Endodermal cell (in vitro differentiated cells): ENCODE data around the gene KRT14. TPM values are rescaled to one million over a fixed set of nuclear protein-coding genes. Genes with fewer than 3 reads are reported as not detected.
A peak's percentile ranks its signal among the peaks of the same experiment; 100 is the strongest.

Source experiments
- DNase-seq: peaks from one replicate; pipeline ENCODE4 v3.0.0-alpha.2; 2017
- H3K27ac ChIP-seq: 2 replicates; pipeline ENCODE4 v1.5.1; 2013; ENCODE audit warnings: mild to moderate bottlenecking, low read depth, low read length, moderate library complexity
- H3K27me3 ChIP-seq: 2 replicates; pipeline ENCODE4 v1.6.1; 2013; ENCODE audit warnings: mild to moderate bottlenecking, low read length, moderate library complexity; ENCODE audit not compliant: insufficient read depth, control insufficient read depth, poor library complexity, severe bottlenecking
- H3K36me3 ChIP-seq: 2 replicates; pipeline ENCODE4 v1.7.0; 2013; ENCODE audit warnings: mild to moderate bottlenecking, low read length, moderate library complexity; ENCODE audit not compliant: control insufficient read depth, insufficient read depth
- H3K4me1 ChIP-seq: one replicate; pipeline ENCODE4 v1.7.0; 2013; ENCODE audit warnings: low read length; ENCODE audit not compliant: control insufficient read depth, insufficient read depth
- H3K4me3 ChIP-seq: 2 replicates; pipeline ENCODE4 v1.5.1; 2013; ENCODE audit warnings: mild to moderate bottlenecking, low read length, moderate library complexity
- H3K9ac ChIP-seq: 2 replicates; pipeline ENCODE4 v1.6.1; 2013; ENCODE audit warnings: mild to moderate bottlenecking, low read length, moderate library complexity; ENCODE audit not compliant: poor library complexity, severe bottlenecking; ENCODE audit errors: extremely low read depth
- H3K9me3 ChIP-seq: 2 replicates; pipeline ENCODE4 v1.6.1; 2013; ENCODE audit warnings: mild to moderate bottlenecking, low read length, moderate library complexity; ENCODE audit not compliant: control insufficient read depth
- H3K27ac Mint-ChIP-seq: 2 replicates; pipeline ENCODE4 v1.8.0; 2020; ENCODE audit warnings: mixed read lengths
- H3K27me3 Mint-ChIP-seq: 2 replicates; pipeline ENCODE4 v1.8.0; 2021; ENCODE audit warnings: mild to moderate bottlenecking, mixed read lengths; ENCODE audit not compliant: insufficient read depth
- H3K36me3 Mint-ChIP-seq: 2 replicates; pipeline ENCODE4 v1.8.0; 2020; ENCODE audit warnings: low read depth, mixed read lengths
- H3K4me1 Mint-ChIP-seq: 2 replicates; pipeline ENCODE4 v1.8.0; 2020; ENCODE audit warnings: mixed read lengths
- H3K4me3 Mint-ChIP-seq: 2 replicates; pipeline ENCODE4 v1.8.0; 2020; ENCODE audit warnings: mild to moderate bottlenecking, moderate library complexity, mixed read lengths
- H3K9me3 Mint-ChIP-seq: 2 replicates; pipeline ENCODE4 v1.8.0; 2020; ENCODE audit warnings: mild to moderate bottlenecking, mixed read lengths
- CTCF ChIP-seq: fragments of 200-600 bp; sonication (generic); conservative IDR thresholded peaks from 2 replicates; pipeline ENCODE4 v1.5.0; 2021; ENCODE audit warnings: antibody characterized with exemption, mild to moderate bottlenecking
- WGBS, 2 experiments: methylation state at CpG; one replicate each; pipeline versions ENCODE4 v1.1.5 to v1.1.7; 2013; ENCODE audit warnings: missing lambda C conversion rate in 2 of 2, mixed read lengths in 1 of 2; ENCODE audit not compliant: insufficient coverage in 1 of 2, insufficient read length in 1 of 2; 5-methylcytosine and 5-hydroxymethylcytosine counted together
- total RNA-seq, 2 donors: library from RNA; stranded (reverse); fragmentation: NEBNext Ultra II Directional in 1 of 2; extraction: Animal tissue kit (Norgen Biotek cat#: 25700) in 1 of 2; gene quantifications; 2 replicates in 1 of 2; 3 replicates in 1 of 2; pipeline ENCODE4 v1.2.1, GENCODE V29; 2021

Gene KRT14
- total RNA-seq, 2 donors from 2014 or later = not detected

DNA sequence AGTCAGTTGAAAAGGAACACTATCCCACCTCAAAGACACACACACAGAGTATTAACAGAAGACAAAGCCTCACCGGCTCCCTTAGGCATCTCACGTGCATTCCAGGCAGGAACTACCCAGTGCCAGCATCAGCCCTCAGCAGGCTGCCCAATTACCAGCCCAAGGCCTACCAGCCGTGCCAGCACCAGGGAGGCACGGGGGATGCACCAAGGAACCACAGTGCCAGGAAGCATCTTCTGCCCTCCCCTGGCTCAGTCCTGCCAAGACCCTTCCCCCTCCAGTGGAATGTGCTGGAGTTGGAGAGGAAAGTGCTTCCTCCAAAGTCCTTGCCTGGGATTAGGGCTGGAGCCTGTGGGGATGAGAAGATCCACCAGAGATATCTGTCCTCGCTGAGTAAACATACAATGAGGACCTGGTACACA, 47.6 kb downstream of the KRT14 start:
- WGBS, 2 experiments = 73 to 87% methylated on average over 3 to 5 of the region's 5 CpGs
- no peaks in the 10 kb centered on the region for H3K9me3 ChIP-seq
- Mint-ChIP-seq H3K4me3 (peak overlapping the region; percentile 38), H3K9me3 (no peaks in the 10 kb centered on the region), H3K4me1 (peaks cover 64% of the 10 kb centered on the region), H3K36me3 (no peaks in the 10 kb centered on the region), H3K27ac (peak overlapping the region; percentile 93), H3K27me3 (no peaks in the 10 kb centered on the region)
- H3K4me3 ChIP-seq = no peak overlapping the region
- no peak for TF ChIP-seq CTCF
- H3K4me1 ChIP-seq = peaks cover 20% of the 10 kb centered on the region
- H3K36me3 ChIP-seq = no peaks in the 10 kb centered on the region
- peak; percentile 82 for DNase-seq
- no peaks in the 10 kb centered on the region for H3K27me3 ChIP-seq
- no peak overlapping the region for H3K9ac ChIP-seq
- H3K27ac ChIP-seq = no peak overlapping the region

- Histone ChIP-seq H3K4me1 (peaks cover 20% of the 10 kb centered on the region), H3K27ac (no peak overlapping the region), H3K9me3 (no peaks in the 10 kb centered on the region), H3K27me3 (no peaks in the 10 kb centered on the region), H3K9ac (no peak overlapping the region), H3K36me3 (no peaks in the 10 kb centered on the region), H3K4me3 (no peak overlapping the region)
- Mint-ChIP-seq H3K36me3 (no peaks in the 10 kb centered on the region), H3K4me1 (peaks cover 65% of the 10 kb centered on the region), H3K27me3 (no peaks in the 10 kb centered on the region), H3K4me3 (peak overlapping the region; percentile 38), H3K9me3 (no peaks in the 10 kb centered on the region), H3K27ac (peak overlapping the region; percentile 93)
- 68 to 87% methylated on average over 4 to 5 of the region's 5 CpGs for WGBS, 2 experiments
- TF ChIP-seq CTCF = no peak
- peak; percentile 73 for DNase-seq
These were observed 48.1 kb downstream of the KRT14 start for GRCh38 chr17:41538565-41538991.

GRCh38 chr17:41537990-41538389, 48.7 kb downstream of the KRT14 start:
- peaks cover 20% of the 10 kb centered on the region for H3K4me1 ChIP-seq
- no peaks in the 10 kb centered on the region for H3K9me3 Mint-ChIP-seq
- WGBS, 2 experiments = 88 to 93% methylated on average over 3 to 8 of the region's 9 CpGs

More at GRCh38 chr17:41537990-41538389, 48.7 kb downstream of the KRT14 start:
- no peaks in the 10 kb centered on the region for H3K27me3 Mint-ChIP-seq
- peak overlapping the region; percentile 32 for H3K4me3 Mint-ChIP-seq
- H3K27ac ChIP-seq = no peak overlapping the region
- peaks cover 70% of the 10 kb centered on the region for H3K4me1 Mint-ChIP-seq
- TF ChIP-seq CTCF = no peak
- no peaks in the 10 kb centered on the region for H3K9me3 ChIP-seq
- peak overlapping the region; percentile 88 for H3K27ac Mint-ChIP-seq
- H3K27me3 ChIP-seq = no peaks in the 10 kb centered on the region
- no peak overlapping the region for H3K4me3 ChIP-seq
- H3K36me3 Mint-ChIP-seq = no peaks in the 10 kb centered on the region
- no peak overlapping the region for H3K9ac ChIP-seq
- DNase-seq = no peak
- no peaks in the 10 kb centered on the region for H3K36me3 ChIP-seq
